ENCODE data around the gene MGARP. TPM values are rescaled to one million over a fixed set of nuclear protein-coding genes. Genes with fewer than 3 reads are reported as not detected.
A peak's percentile ranks its signal among the peaks of the same experiment; 100 is the strongest.
"Not testable (repeated sequence)": the region's sequence is repeated elsewhere in the genome, so short reads cannot be mapped to it uniquely, and the experiment has no call there.

The MGARP gene
- total RNA-seq, 1 experiment from 2014 or later = not detected

- Histone ChIP-seq H3K4me2 (ENCODE audit: low read depth, low read length, poor library complexity, severe bottlenecking) (no peak overlapping the region), H3K27ac (ENCODE audit: low read length) (no peak overlapping the region), H3K36me3 (ENCODE audit: insufficient read depth, low read length) (peaks cover 29% of the 10 kb centered on the region), H3K4me1 (ENCODE audit: low read length) (peaks cover 21% of the 10 kb centered on the region), H3K27me3 (ENCODE audit: low read length) (no peaks in the 10 kb centered on the region), H3K79me2 (ENCODE audit: low read length) (peaks cover 100% of the 10 kb centered on the region), H3K9me3 (ENCODE audit: low read length) (no peaks in the 10 kb centered on the region), H3K4me3 (ENCODE audit: low read length) (no peak overlapping the region), H4K20me1 (ENCODE audit: insufficient read depth, low read depth, low read length) (peaks cover 29% of the 10 kb centered on the region), H2AFZ (ENCODE audit: low read length) (no peak overlapping the region), H3K9me2 (replicated peaks; ENCODE audit: insufficient read depth, low read length) (no peaks in the 10 kb centered on the region), H3K9ac (ENCODE audit: low read length) (no peak overlapping the region)
- DNase-seq = no peak
These were observed 35.2 kb upstream of the MGARP start for GRCh38 chr4:139315221-139315675.

- no peak overlapping the region for H3K27ac ChIP-seq (ENCODE audit: low read length)
- H3K4me3 ChIP-seq (ENCODE audit: low read length) = no peak overlapping the region
- no peak overlapping the region for H3K9ac ChIP-seq (ENCODE audit: low read length)
- peaks cover 21% of the 10 kb centered on the region for H3K4me1 ChIP-seq (ENCODE audit: low read length)
- H4K20me1 ChIP-seq (ENCODE audit: insufficient read depth, low read depth, low read length) = peaks cover 20% of the 10 kb centered on the region; the same call in 1 of the 2 replicates
- H3K36me3 ChIP-seq (ENCODE audit: insufficient read depth, low read length) = peaks cover 29% of the 10 kb centered on the region
- no peaks in the 10 kb centered on the region for H3K9me2 ChIP-seq (replicated peaks; ENCODE audit: insufficient read depth, low read length)
- DNase-seq = no peak
- no peak overlapping the region for H3K4me2 ChIP-seq (ENCODE audit: low read depth, low read length, poor library complexity, severe bottlenecking)
- H3K79me2 ChIP-seq (ENCODE audit: low read length) = peaks cover 100% of the 10 kb centered on the region
- H3K27me3 ChIP-seq (ENCODE audit: low read length) = no peaks in the 10 kb centered on the region
- no peak overlapping the region for H2AFZ ChIP-seq (ENCODE audit: low read length)
- H3K9me3 ChIP-seq (ENCODE audit: low read length) = no peaks in the 10 kb centered on the region
These were observed 34.2 kb upstream of the MGARP start for GRCh38 chr4:139314047-139314800.

GRCh38 chr4:139313414-139313813 is 33.4 kb upstream of the MGARP start:
- not testable (repeated sequence) for H3K27ac ChIP-seq (ENCODE audit: low read length); H3K9ac ChIP-seq (ENCODE audit: low read length); H2AFZ ChIP-seq (ENCODE audit: low read length); DNase-seq; H3K9me2 ChIP-seq (replicated peaks; ENCODE audit: insufficient read depth, low read length); H3K4me2 ChIP-seq (ENCODE audit: low read depth, low read length, poor library complexity, severe bottlenecking); H3K27me3 ChIP-seq (ENCODE audit: low read length); H3K4me3 ChIP-seq (ENCODE audit: low read length); H3K9me3 ChIP-seq (ENCODE audit: low read length)
- H4K20me1 ChIP-seq (ENCODE audit: insufficient read depth, low read depth, low read length) = peaks cover 20% of the 10 kb centered on the region; the same call in 1 of the 2 replicates
- H3K36me3 ChIP-seq (ENCODE audit: insufficient read depth, low read length) = peaks cover 29% of the 10 kb centered on the region
- H3K4me1 ChIP-seq (ENCODE audit: low read length) = peaks cover 21% of the 10 kb centered on the region
- H3K79me2 ChIP-seq (ENCODE audit: low read length) = peaks cover 100% of the 10 kb centered on the region

- H3K4me1 ChIP-seq (ENCODE audit: low read length) = peaks cover 21% of the 10 kb centered on the region
- H3K9me2 ChIP-seq (replicated peaks; ENCODE audit: insufficient read depth, low read length) = no peaks in the 10 kb centered on the region
- no peaks in the 10 kb centered on the region for H3K27me3 ChIP-seq (ENCODE audit: low read length)
- peak overlapping the region; percentile 37 for H3K27ac ChIP-seq (ENCODE audit: low read length)
- no peak for DNase-seq
- H3K4me2 ChIP-seq (ENCODE audit: low read depth, low read length, poor library complexity, severe bottlenecking) = no peak overlapping the region
- no peak overlapping the region for H3K4me3 ChIP-seq (ENCODE audit: low read length)
- H3K9me3 ChIP-seq (ENCODE audit: low read length) = no peaks in the 10 kb centered on the region
- peaks cover 20% of the 10 kb centered on the region; the same call in 1 of the 2 replicates for H4K20me1 ChIP-seq (ENCODE audit: insufficient read depth, low read depth, low read length)
- no peak overlapping the region for H3K9ac ChIP-seq (ENCODE audit: low read length)
- peaks cover 99% of the 10 kb centered on the region for H3K79me2 ChIP-seq (ENCODE audit: low read length)
- peaks cover 29% of the 10 kb centered on the region for H3K36me3 ChIP-seq (ENCODE audit: insufficient read depth, low read length)
- H2AFZ ChIP-seq (ENCODE audit: low read length) = no peak overlapping the region
These were observed 32.7 kb upstream of the MGARP start for GRCh38 chr4:139312552-139313332.

GRCh38 chr4:139311909-139312308 is 31.9 kb upstream of the MGARP start:
- peaks cover 31% of the 10 kb centered on the region for H3K36me3 ChIP-seq (ENCODE audit: insufficient read depth, low read length)
- peaks cover 21% of the 10 kb centered on the region; the same call in 1 of the 2 replicates for H4K20me1 ChIP-seq (ENCODE audit: insufficient read depth, low read depth, low read length)

GRCh38 chr4:139304920-139305319 is 24.9 kb upstream of the MGARP start:
- no peak overlapping the region for H2AFZ ChIP-seq (ENCODE audit: low read length)
- H3K4me1 ChIP-seq (ENCODE audit: low read length) = peaks cover 15% of the 10 kb centered on the region
- H3K4me2 ChIP-seq (ENCODE audit: low read depth, low read length, poor library complexity, severe bottlenecking) = no peak overlapping the region
- H3K79me2 ChIP-seq (ENCODE audit: low read length) = peaks cover 95% of the 10 kb centered on the region
- no peak overlapping the region for H3K9ac ChIP-seq (ENCODE audit: low read length)
- no peak overlapping the region for H3K27ac ChIP-seq (ENCODE audit: low read length)
- DNase-seq = no peak
- H3K36me3 ChIP-seq (ENCODE audit: insufficient read depth, low read length) = peaks cover 34% of the 10 kb centered on the region
- no peak overlapping the region for H3K4me3 ChIP-seq (ENCODE audit: low read length)
- no peaks in the 10 kb centered on the region for H3K27me3 ChIP-seq (ENCODE audit: low read length)
- peaks cover 4% of the 10 kb centered on the region for H3K9me3 ChIP-seq (ENCODE audit: low read length)
- H4K20me1 ChIP-seq (ENCODE audit: insufficient read depth, low read depth, low read length) = peaks cover 27% of the 10 kb centered on the region
- H3K9me2 ChIP-seq (replicated peaks; ENCODE audit: insufficient read depth, low read length) = no peaks in the 10 kb centered on the region

More at GRCh38 chr4:139311909-139312308, 31.9 kb upstream of the MGARP start:
- H3K9ac ChIP-seq (ENCODE audit: low read length) = no peak overlapping the region
- no peaks in the 10 kb centered on the region for H3K9me2 ChIP-seq (replicated peaks; ENCODE audit: insufficient read depth, low read length)
- H3K4me3 ChIP-seq (ENCODE audit: low read length) = no peak overlapping the region
- H2AFZ ChIP-seq (ENCODE audit: low read length) = no peak overlapping the region
- DNase-seq = no peak
- no peak overlapping the region for H3K27ac ChIP-seq (ENCODE audit: low read length)
- H3K4me2 ChIP-seq (ENCODE audit: low read depth, low read length, poor library complexity, severe bottlenecking) = no peak overlapping the region
- H3K79me2 ChIP-seq (ENCODE audit: low read length) = peaks cover 99% of the 10 kb centered on the region
- H3K27me3 ChIP-seq (ENCODE audit: low read length) = no peaks in the 10 kb centered on the region
- peaks cover 21% of the 10 kb centered on the region for H3K4me1 ChIP-seq (ENCODE audit: low read length)
- no peaks in the 10 kb centered on the region for H3K9me3 ChIP-seq (ENCODE audit: low read length)

- Histone ChIP-seq H3K4me1 (ENCODE audit: low read length) (peaks cover 31% of the 10 kb centered on the region), H3K79me2 (ENCODE audit: low read length) (peaks cover 72% of the 10 kb centered on the region), H3K9me2 (replicated peaks; ENCODE audit: insufficient read depth, low read length) (no peaks in the 10 kb centered on the region), H3K9ac (ENCODE audit: low read length) (peak within 1 kb of the TSS; percentile 92), H3K27ac (ENCODE audit: low read length) (peak within 1 kb of the TSS; percentile 84), H3K4me3 (ENCODE audit: low read length) (peak within 1 kb of the TSS; percentile 92), H3K36me3 (ENCODE audit: insufficient read depth, low read length) (peaks cover 33% of the 10 kb centered on the region), H4K20me1 (ENCODE audit: insufficient read depth, low read depth, low read length) (peaks cover 23% of the 10 kb centered on the region), H3K4me2 (ENCODE audit: low read depth, low read length, poor library complexity, severe bottlenecking) (peak within 1 kb of the TSS; percentile 80), H3K9me3 (ENCODE audit: low read length) (peaks cover 4% of the 10 kb centered on the region), H3K27me3 (ENCODE audit: low read length) (no peaks in the 10 kb centered on the region), H2AFZ (ENCODE audit: low read length) (peak within 1 kb of the TSS; percentile 63; the same call in 1 of the 2 replicates)
- peak; percentile 85 for DNase-seq
These were observed 22.0 kb upstream of the MGARP start, which contains the start of gene NDUFC1 for GRCh38 chr4:139301821-139302611. Gene NDUFC1 (minus strand): TSS chr4:139302477. CDS start chr4:139295798, 6,679 bp downstream.

Measured in Karpas-422 (cell line).